Esophagus muscularis mucosa (tissue), 4 donors: ENCODE data around the gene NTHL1. TPM values are rescaled to one million over a fixed set of nuclear protein-coding genes. Genes with fewer than 3 reads are reported as not detected.

ENCODE experiments used
- DNase-seq: peaks from one replicate; pipeline ENCODE4 v3.0.0-alpha.2; 2017; ENCODE audit errors: extremely low spot score
- H3K27ac ChIP-seq, 4 donors: fragments of 200-600 bp; sonication (generic); replicated peaks in 1 of 4; 1 replicate in 3 of 4; 2 replicates in 1 of 4; pipeline ENCODE4 v1.5.1; 2016 to 2019; ENCODE audit warnings: mild to moderate bottlenecking in 1 of 4
- H3K27me3 ChIP-seq, 4 donors: fragments of 200-600 bp; sonication (generic); one replicate each; pipeline versions ENCODE4 v1.5.1 to v1.6.0; 2016 to 2019
- H3K36me3 ChIP-seq, 4 donors: fragments of 200-600 bp; sonication (generic); one replicate each; pipeline ENCODE4 v1.5.1; 2016 to 2019
- H3K4me1 ChIP-seq, 4 donors: fragments of 200-600 bp; sonication (generic); one replicate each; pipeline ENCODE4 v1.5.1; 2016 to 2019
- H3K4me3 ChIP-seq, 4 donors: fragments of 200-600 bp; sonication (generic); 1 replicate in 2 of 4; 2 replicates in 2 of 4; pipeline ENCODE4 v1.5.1; 2016 to 2019; ENCODE audit warnings: mild to moderate bottlenecking in 4 of 4, moderate library complexity in 1 of 4
- H3K9me3 ChIP-seq, 4 donors: fragments of 200-600 bp; sonication (generic); 1 replicate in 3 of 4; 2 replicates in 1 of 4; pipeline ENCODE4 v1.5.1; 2016 to 2019
- EP300 ChIP-seq: sonication (generic); formaldehyde crosslinking; IDR thresholded peaks from one replicate; pipeline ENCODE4 v1.6.1; 2017; ENCODE audit warnings: antibody characterized with exemption
- POLR2A ChIP-seq: fragments of 450-650 bp; IDR thresholded peaks from one replicate; pipeline ENCODE4 v1.6.1; 2017; ENCODE audit warnings: antibody characterized with exemption, moderate library complexity, mild to moderate bottlenecking, low read depth
- POLR2AphosphoS5 ChIP-seq, 2 donors: sonication (generic); formaldehyde crosslinking; IDR thresholded peaks; one replicate each; pipeline ENCODE4 v1.6.1; 2017; ENCODE audit warnings: antibody characterized with exemption in 2 of 2
- WGBS: methylation state at CpG from one replicate; pipeline ENCODE4 v1.1.5; 2018; 5-methylcytosine and 5-hydroxymethylcytosine counted together
- intact Hi-C: fragments of 100-400 bp; cut with DNase I; formaldehyde crosslinking; loops from one replicate; pipeline ENCODE4 v1.15.1; 2023
- total RNA-seq, 4 donors: library from RNA; depleted of rRNA; stranded (reverse); fragments of >200 nt; gene quantifications; one replicate each; pipeline versions ENCODE4 v1.1.0 to v1.2.1, GENCODE V29; 2016
- TF ChIP-seq, protein P1 (sequence below), 3 experiments: fragments of 200-600 bp in 2 of 3; fragments of 450-650 bp in 1 of 3; sonication (generic) in 2 of 3; IDR thresholded peaks; one replicate each; pipeline ENCODE4 v1.5.1; 2017 to 2019; ENCODE audit warnings: antibody characterized with exemption in 3 of 3, mild to moderate bottlenecking in 2 of 3, moderate library complexity in 1 of 3

Gene NTHL1
- total RNA-seq, 4 donors from 2014 or later, result 11.8 to 25.2 (median 18.9) TPM

DNA sequence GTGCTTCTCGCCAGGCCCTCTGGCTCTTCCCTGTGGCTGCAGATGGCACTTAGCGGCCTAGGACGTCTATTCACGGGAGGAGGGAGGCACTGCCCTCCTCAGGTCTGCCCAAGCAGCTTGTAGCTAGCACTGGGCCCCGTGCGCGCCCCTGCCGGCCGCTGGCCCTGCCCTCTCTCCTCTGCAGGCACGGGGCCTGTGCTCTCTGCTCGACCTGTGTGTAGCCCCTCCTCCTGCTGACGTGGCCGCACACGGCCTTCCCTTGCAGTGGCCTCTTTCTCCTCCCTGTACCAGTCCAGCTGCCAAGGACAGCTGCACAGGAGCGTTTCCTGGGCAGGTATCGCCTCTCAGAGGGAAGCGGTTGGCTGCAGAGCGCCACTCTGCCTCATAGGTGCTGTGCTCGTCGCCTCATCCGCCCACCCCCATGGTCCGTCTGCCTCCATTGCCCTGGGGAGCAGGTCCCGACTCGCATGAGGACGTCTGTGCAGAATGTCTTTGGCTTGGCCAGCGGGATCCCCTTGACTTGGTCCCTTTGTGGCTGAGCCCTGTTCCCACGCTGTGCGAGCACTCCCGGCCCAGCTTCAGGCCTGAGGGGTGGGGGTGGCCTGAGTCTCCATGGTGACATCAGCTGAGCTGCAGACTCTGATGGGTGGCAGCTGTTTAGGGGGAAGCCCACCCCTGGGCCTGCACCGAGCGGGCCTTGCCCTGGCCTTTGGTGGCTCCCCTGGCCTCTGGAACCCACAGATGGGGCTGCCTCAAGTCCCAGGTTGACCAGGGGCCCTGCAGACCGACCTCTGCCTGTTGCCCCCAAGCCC, 34.7 kb upstream of the NTHL1 start:
- H3K4me3 ChIP-seq, result no peak overlapping the region
- WGBS, result 46% methylated on average over 5 of the region's 32 CpGs
- DNase-seq, result no peak
- TF ChIP-seq, protein P1, sequence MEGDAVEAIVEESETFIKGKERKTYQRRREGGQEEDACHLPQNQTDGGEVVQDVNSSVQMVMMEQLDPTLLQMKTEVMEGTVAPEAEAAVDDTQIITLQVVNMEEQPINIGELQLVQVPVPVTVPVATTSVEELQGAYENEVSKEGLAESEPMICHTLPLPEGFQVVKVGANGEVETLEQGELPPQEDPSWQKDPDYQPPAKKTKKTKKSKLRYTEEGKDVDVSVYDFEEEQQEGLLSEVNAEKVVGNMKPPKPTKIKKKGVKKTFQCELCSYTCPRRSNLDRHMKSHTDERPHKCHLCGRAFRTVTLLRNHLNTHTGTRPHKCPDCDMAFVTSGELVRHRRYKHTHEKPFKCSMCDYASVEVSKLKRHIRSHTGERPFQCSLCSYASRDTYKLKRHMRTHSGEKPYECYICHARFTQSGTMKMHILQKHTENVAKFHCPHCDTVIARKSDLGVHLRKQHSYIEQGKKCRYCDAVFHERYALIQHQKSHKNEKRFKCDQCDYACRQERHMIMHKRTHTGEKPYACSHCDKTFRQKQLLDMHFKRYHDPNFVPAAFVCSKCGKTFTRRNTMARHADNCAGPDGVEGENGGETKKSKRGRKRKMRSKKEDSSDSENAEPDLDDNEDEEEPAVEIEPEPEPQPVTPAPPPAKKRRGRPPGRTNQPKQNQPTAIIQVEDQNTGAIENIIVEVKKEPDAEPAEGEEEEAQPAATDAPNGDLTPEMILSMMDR (IDR thresholded peaks at IDR 0.05), result no peak
- TF ChIP-seq POLR2A (no peak), POLR2AphosphoS5 (IDR thresholded peaks at IDR 0.05) (peak; percentile 22 to 39)
- H3K27ac ChIP-seq, result peak overlapping the region; percentile 10 to 53 (median 40)
- H3K36me3 ChIP-seq, result peaks cover 20 to 100% (median 97%) of the 10 kb centered on the region in 4 donors
- intact Hi-C loops, result no loop called here
- H3K27me3 ChIP-seq, result no peaks in the 10 kb centered on the region
- peaks cover 16 to 31% (median 29%) of the 10 kb centered on the region in 4 donors for H3K4me1 ChIP-seq
- no peaks in the 10 kb centered on the region for H3K9me3 ChIP-seq

DNA sequence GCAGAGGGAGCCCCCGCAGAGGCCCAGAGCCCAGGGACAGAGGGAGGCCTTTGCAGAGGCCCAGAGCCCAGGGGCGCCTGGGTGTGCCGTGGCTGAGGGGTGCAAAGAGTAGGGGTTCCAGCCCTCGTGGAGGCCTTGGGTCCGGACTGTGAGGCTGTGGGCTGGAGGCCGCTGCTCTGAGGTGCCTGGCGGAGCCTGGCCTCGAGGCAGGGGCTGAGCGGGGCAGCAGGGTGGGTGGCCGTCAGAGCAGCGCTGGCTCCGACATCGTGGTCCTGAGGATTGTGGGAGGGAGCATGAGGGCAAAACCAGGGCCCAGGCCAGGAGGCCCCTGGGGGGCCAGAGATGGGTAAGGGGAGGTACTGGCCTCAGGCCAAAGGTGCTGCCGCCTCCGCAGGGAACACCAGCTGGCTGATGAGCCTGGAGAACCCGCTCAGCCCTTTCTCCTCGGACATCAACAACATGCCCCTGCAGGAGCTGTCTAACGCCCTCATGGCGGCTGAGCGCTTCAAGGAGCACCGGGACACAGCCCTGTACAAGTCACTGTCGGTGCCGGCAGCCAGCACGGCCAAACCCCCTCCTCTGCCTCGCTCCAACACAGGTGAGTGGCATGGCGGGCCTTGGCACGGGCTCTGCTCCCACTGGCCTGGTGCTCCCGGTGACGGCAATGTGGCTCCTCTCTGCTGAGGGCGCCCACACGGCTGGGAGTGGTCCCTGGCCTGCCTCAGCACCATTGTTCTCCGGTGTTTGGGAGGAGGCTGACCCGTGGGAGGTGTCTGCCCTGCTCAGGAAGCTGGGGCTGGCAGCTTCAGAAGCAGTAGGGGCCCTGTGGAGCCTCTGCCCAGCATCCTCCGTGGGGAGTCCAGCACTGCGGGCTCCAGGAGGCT, 33.8 kb upstream of the NTHL1 start:
- H3K4me3 ChIP-seq, result no peak overlapping the region
- H3K4me1 ChIP-seq, result peaks cover 16 to 31% (median 29%) of the 10 kb centered on the region in 4 donors
- no peaks in the 10 kb centered on the region for H3K27me3 ChIP-seq
- no peaks in the 10 kb centered on the region for H3K9me3 ChIP-seq
- TF ChIP-seq POLR2AphosphoS5 (IDR thresholded peaks at IDR 0.05), result no peak
- no peak for TF ChIP-seq EP300
- TF ChIP-seq, protein P1 (IDR thresholded peaks at IDR 0.05), result no peak
- no peak for TF ChIP-seq POLR2A
- peaks cover 18 to 100% (median 97%) of the 10 kb centered on the region in 4 donors for H3K36me3 ChIP-seq
- H3K27ac ChIP-seq, result peak overlapping the region; percentile 10 to 53 (median 40)
- 82% methylated on average over 7 of the region's 35 CpGs for WGBS
- intact Hi-C loops, result no loop called here
- no peak for DNase-seq

DNA sequence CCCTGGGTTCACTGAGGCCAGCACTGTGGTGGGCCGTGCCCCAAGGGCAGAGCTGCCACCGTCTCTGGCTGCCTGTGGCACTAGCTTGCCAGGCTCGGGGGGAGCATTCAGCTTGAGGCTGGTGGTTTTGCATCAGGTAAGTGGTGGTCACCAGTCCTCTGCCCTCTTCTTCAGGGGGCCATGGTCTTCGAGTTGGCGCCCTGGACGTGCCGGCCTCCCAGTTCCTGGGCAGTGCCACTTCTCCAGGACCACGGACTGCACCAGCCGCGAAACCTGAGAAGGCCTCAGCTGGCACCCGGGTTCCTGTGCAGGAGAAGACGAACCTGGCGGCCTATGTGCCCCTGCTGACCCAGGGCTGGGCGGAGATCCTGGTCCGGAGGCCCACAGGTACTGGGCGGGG, 32.4 kb upstream of the NTHL1 start:
- intact Hi-C loops, result loop anchor here (2.0 kb wide), 1 partner anchor 21 kb away; no protein-coding TSS in a partner anchor
- WGBS, result 97% methylated on average over 6 of the region's 16 CpGs

DNA sequence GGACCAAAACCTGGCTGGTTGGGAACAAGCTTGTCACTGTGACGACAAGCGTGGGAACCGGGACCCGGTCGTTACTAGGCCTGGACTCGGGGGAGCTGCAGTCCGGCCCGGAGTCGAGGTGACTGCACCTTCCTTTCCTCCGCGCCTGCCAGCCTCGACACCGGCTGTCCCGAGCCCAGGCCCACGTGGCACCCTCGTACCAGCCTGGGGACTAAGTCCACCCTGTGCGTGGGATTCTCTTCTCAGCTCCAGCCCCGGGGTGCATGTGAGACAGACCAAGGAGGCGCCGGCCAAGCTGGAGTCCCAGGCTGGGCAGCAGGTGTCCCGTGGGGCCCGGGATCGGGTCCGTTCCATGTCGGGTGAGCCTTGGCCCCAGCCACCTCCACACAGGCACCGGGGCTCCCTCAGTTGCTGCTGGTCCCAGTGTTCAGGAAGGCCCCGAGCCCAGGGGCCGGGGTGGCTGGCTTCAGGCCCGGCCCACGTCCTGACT, 31.7 kb upstream of the NTHL1 start:
- intact Hi-C loops, result loop anchor here (2.0 kb wide), 1 partner anchor 21 kb away; no protein-coding TSS in a partner anchor
- Histone ChIP-seq H3K27ac (no peak overlapping the region), H3K36me3 (peaks cover 25 to 100% (median 96%) of the 10 kb centered on the region in 4 donors), H3K4me3 (no peak overlapping the region), H3K27me3 (no peaks in the 10 kb centered on the region), H3K9me3 (no peaks in the 10 kb centered on the region), H3K4me1 (peaks cover 16 to 31% (median 29%) of the 10 kb centered on the region in 4 donors)
- no peak for DNase-seq
- 92% methylated on average over 14 of the region's 30 CpGs for WGBS
- TF ChIP-seq, protein P1 (IDR thresholded peaks at IDR 0.05), result no peak
- no peak for TF ChIP-seq EP300
- no peak for TF ChIP-seq POLR2AphosphoS5 (IDR thresholded peaks at IDR 0.05)
- TF ChIP-seq POLR2A, result no peak

More for the DNA sequence above, 32.4 kb upstream of the NTHL1 start:
- Histone ChIP-seq H3K36me3 (peaks cover 19 to 100% (median 96%) of the 10 kb centered on the region in 4 donors), H3K27me3 (no peaks in the 10 kb centered on the region), H3K4me3 (no peak overlapping the region), H3K9me3 (no peaks in the 10 kb centered on the region), H3K27ac (no peak overlapping the region), H3K4me1 (peaks cover 16 to 31% (median 29%) of the 10 kb centered on the region in 4 donors)
- no peak for TF ChIP-seq EP300
- TF ChIP-seq POLR2A, result no peak
- TF ChIP-seq, protein P1 (IDR thresholded peaks at IDR 0.05), result no peak
- TF ChIP-seq POLR2AphosphoS5 (IDR thresholded peaks at IDR 0.05), result no peak
- DNase-seq, result no peak
